ENCODE measurements around the gene ZNF654.

DNA sequence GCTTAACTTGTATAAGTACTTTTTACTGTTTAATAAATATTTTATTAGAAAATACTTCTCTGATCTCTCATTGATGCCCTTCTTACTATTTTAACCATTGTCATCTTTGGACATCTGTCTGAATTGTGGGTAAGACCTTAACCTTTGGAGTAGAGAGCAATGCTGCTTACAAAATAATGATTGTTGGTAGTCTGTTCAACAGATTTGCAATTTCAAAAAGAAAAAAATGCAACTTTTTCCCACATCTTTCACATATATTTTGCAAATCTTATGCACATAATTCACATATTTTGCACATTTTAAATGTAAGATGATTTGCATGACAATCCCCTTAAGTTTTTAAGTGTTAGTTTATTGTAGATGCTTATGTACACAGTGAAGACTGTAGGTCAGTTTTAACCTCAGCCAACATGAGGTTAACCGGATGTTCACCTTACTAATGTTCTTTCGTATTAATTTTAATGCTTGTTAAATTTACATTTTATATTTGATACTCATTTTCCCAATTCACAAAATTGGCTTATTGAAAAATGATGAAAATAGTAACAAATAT is 107.4 kb downstream of the ZNF654 start:
- TF ChIP-seq, protein P1, sequence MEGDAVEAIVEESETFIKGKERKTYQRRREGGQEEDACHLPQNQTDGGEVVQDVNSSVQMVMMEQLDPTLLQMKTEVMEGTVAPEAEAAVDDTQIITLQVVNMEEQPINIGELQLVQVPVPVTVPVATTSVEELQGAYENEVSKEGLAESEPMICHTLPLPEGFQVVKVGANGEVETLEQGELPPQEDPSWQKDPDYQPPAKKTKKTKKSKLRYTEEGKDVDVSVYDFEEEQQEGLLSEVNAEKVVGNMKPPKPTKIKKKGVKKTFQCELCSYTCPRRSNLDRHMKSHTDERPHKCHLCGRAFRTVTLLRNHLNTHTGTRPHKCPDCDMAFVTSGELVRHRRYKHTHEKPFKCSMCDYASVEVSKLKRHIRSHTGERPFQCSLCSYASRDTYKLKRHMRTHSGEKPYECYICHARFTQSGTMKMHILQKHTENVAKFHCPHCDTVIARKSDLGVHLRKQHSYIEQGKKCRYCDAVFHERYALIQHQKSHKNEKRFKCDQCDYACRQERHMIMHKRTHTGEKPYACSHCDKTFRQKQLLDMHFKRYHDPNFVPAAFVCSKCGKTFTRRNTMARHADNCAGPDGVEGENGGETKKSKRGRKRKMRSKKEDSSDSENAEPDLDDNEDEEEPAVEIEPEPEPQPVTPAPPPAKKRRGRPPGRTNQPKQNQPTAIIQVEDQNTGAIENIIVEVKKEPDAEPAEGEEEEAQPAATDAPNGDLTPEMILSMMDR (IDR thresholded peaks at IDR 0.05; ENCODE audit: insufficient read depth, low read depth, low read length) = no peak
- TF ChIP-seq EZH2 (IDR thresholded peaks at IDR 0.05; ENCODE audit: insufficient read depth, low read length) = no peak

All from astrocyte (in vitro differentiated cells and primary cell).